Stimulated activated CD4-positive, alpha-beta T cell treated with anti-CD3 and anti-CD28 coated beads, Interleukin-1b, Interleukin-23, amount 100 ng/mL, for 1 hour (primary cell): ENCODE results near the gene NFATC4.

ENCODE experiments used
- DNase-seq, 2 donors: peaks; one replicate each; pipeline ENCODE4 v3.0.0-alpha.2; 2020; ENCODE audit warnings: low read depth in 2 of 2

The NFATC4 gene

GRCh38 chr14:24407608-24408325, 39.8 kb downstream of the NFATC4 start:
- DNase-seq, result no peak

GRCh38 chr14:24408764-24409163, 40.8 kb downstream of the NFATC4 start:
- no peak for DNase-seq

DNA sequence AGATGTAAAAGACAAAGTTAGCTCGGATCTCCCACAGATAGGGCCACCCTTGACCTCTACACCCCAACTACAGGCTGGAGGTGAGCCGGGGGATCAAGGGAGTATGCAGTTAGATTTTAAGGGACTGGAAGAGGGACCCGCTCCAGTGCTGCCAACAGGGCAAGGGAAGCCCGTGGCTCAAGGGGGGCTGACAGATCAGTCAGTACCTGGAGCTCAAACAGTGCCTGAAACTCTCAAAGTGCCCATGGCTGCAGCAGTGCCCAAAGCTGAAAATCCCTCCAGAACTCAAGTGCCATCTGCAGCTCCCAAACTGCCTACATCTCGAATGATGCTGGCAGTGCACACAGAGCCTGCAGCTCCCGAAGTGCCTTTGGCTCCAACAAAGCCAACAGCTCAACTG, 41.2 kb downstream of the NFATC4 start:
- DNase-seq, result no peak

DNA sequence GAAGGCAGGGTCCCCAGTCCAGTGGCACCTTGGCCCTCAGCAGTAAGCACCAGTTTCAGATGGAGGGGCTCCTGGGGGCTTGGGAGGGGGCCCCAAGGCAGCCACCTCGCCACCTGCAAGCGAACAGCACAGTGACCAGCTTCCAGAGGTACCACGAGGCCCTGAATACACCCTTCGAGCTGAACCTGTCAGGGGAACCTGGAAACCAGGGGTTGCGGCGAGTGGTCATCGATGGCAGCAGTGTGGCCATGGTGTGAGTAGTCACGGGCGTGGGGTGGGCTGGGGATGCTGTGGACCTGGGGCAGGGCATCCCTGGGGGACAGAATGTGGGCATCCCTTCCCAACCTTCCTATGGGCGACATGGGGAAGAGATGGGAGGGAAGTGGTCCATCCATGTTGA, 42.0 kb downstream of the NFATC4 start:
- DNase-seq, result no peak

DNA sequence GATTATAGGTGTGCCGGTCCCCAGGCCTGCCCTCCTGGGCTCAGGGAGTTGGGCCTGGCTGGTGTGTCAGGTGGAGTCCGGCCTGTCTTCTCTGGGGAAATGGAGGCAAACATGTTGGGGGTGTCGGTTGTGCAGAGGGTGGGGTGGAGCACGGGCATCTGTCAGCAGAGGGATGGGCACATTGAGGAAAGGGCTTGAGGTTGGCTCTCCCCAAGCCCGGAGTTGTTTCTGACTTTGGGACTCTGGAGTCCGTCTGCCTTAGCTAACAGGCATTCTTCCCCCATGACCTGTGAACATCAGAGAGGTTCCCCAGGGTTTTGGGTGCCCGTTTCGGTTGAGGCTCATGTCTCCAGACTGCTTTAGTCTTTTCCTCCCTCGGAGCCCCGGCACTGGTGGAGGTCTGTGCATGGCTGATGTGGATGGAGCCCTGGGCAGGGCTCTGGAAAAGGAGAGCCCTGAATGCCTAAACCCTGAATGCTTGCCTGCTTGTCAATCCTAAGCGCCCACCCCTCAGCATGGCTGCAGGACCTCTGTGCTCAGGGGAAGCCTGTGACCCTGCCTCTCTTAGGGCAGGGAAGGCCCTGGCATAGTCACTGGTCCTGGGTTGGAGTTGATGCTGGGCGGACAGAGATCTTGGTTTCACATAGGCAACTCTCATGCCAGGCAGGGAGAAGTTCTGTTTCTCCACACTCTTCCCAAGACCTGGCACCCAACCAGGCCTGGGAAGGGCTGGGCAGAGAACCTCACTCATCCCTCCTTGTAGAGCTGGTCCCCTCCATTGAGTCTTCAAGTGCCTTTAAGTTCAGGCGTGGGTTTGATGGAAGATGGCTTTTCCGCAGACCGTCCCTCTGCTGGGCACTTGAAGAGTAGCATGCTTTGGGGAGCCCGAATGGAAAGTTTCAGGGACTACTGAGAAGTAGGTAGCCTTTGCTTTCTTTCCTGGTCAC, 43.7 kb downstream of the NFATC4 start:
- DNase-seq, result no peak

DNA sequence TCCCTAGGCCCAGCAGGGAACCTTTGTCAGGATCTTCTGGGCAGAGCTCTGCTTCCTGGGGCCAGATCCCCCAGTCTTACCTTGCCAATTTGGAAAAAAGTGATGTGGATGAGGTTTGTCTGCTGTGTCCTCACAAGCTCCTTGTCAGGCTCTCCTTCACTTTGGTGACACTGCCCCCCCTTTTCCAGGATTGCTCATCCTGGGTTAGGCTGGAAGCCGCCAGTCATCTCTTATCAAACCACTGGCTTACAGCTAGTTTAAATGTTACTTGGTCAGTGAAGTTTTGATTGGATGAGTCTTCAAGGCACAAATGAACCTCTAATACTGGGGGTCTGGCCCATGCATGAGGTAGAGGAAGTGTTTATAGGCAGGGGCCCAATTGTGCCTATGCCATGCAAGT, 46.1 kb downstream of the NFATC4 start:
- DNase-seq, result no peak

DNA sequence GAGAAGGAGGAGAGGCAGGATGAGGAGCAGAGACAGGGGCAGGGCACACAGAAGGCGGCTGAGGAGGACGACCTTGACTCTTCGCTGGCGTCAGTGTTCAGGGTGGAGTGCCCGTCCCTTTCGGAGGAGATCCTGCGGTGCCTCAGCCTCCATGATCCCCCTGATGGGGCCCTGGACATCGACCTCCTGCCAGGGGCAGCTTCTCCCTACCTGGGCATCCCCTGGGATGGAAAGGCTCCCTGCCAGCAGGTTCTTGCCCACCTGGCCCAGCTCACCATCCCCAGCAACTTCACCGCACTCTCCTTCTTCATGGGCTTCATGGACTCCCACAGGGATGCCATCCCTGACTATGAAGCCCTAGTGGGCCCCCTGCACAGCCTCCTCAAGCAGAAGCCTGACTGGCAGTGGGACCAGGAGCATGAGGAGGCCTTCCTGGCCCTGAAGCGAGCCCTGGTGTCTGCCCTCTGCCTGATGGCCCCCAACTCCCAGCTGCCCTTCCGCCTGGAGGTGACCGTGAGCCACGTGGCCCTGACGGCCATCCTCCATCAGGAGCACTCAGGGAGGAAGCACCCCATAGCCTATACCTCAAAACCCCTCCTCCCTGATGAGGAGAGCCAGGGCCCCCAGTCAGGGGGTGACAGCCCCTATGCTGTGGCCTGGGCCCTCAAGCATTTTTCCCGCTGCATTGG, 46.9 kb downstream of the NFATC4 start:
- no peak for DNase-seq

DNA sequence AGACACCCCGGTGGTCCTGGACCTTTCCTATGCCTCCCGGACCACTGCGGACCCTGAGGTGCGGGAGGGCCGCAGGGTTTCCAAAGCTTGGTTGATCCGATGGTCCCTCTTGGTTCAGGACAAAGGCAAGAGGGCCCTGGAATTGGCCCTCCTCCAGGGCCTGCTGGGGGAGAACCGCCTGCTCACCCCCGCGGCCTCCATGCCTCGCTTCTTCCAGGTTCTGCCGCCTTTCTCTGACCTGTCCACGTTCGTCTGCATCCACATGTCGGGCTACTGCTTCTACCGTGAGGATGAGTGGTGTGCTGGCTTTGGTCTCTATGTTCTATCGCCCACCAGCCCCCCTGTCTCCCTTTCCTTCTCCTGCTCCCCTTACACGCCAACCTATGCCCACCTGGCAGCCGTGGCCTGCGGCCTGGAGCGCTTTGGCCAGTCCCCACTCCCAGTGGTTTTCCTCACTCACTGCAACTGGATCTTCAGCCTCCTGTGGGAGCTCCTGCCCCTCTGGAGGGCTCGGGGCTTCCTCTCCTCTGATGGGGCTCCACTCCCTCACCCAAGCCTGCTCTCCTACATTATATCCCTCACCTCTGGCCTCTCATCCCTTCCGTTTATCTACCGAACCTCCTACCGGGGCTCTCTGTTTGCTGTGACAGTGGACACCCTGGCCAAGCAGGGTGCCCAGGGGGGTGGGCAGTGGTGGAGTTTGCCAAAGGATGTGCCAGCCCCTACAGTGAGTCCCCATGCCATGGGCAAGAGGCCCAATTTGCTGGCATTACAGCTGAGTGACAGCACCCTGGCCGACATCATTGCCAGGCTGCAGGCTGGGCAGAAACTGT, 47.7 kb downstream of the NFATC4 start:
- DNase-seq, result no peak

DNA sequence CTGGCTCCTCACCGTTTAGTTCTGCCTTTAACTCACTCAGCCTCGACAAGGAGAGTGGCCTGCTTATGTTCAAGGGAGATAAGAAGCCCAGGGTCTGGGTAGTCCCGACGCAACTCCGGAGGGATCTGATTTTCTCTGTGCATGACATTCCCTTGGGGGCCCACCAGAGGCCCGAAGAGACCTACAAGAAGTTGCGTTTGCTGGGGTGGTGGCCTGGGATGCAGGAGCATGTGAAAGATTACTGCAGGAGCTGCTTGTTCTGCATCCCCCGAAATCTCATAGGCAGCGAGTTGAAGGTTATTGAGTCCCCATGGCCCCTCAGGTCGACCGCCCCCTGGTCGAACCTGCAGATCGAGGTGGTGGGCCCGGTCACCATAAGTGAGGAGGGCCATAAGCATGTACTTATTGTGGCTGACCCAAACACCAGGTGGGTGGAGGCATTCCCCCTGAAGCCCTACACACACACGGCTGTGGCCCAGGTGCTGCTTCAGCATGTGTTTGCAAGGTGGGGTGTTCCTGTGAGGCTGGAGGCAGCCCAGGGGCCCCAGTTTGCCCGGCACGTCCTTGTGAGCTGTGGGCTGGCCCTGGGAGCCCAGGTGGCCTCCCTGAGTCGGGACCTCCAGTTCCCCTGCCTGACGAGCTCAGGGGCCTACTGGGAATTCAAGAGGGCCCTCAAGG, 48.4 kb downstream of the NFATC4 start:
- DNase-seq, result no peak

GRCh38 chr14:24416932-24417619, 49.1 kb downstream of the NFATC4 start:
- no peak for DNase-seq

GRCh38 chr14:24417832-24418491, 50.0 kb downstream of the NFATC4 start:
- no peak for DNase-seq

- no peak for DNase-seq
These were observed 50.5 kb downstream of the NFATC4 start for GRCh38 chr14:24418492-24418873.

GRCh38 chr14:24422261-24422660, 54.3 kb downstream of the NFATC4 start:
- no peak for DNase-seq

GRCh38 chr14:24422694-24423601, 55.0 kb downstream of the NFATC4 start:
- DNase-seq, result no peak

DNA sequence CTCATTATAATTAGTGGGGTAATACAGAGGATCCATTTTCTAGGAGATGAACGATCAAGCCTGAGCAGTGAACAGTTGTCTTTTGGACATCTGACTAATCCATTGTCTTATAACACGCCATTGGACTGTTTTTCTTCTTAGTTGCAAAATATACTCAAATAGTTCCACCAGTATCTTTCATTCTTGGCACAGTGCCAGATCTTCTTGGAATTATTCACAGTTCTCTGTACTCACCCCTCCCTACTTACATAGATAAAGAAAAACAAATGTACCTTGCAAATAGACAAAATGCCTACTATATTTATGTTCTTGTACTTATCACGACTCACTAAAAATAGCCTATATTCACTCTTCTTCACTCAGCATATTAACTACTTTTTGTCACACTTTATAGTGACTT, 57.7 kb downstream of the NFATC4 start:
- no peak for DNase-seq

GRCh38 chr14:24426150-24426911, 58.3 kb downstream of the NFATC4 start:
- DNase-seq, result no peak

- no peak for DNase-seq
These were observed 59.0 kb downstream of the NFATC4 start for GRCh38 chr14:24426912-24427536.
